HG03280 (cell line): ENCODE results near the gene URM1.

ENCODE experiments used
- ATAC-seq: cut with Tn5 transposase; IDR thresholded peaks from one replicate; pipeline ENCODE4 v1.9.1; 2021; ENCODE audit warnings: mild to moderate bottlenecking, moderate library complexity; ENCODE audit not compliant: unreplicated experiment

The URM1 gene

GRCh38 chr9:128344931-128345605, 26.1 kb upstream of the URM1 start:
- ATAC-seq, result no peak

DNA sequence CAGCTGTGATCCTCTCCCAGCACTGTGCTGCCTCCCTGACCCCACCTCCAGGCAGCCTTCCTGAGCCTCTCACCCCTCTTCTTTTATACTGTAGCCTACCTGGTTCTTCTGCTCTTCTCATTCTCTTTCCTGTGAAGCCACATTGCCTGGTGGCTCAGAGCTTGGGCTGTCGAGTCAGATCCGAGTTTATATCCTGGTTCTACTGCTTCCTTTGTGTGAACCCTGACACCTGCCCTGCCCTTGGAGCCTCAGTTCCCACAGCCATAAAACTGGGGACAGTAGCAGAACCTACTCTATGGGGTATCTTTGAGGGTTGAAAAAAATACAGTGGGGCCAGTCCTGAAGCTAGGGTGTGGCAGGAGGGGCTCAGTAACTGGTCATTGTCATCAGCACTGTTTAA, 22.0 kb upstream of the URM1 start:
- no peak for ATAC-seq

DNA sequence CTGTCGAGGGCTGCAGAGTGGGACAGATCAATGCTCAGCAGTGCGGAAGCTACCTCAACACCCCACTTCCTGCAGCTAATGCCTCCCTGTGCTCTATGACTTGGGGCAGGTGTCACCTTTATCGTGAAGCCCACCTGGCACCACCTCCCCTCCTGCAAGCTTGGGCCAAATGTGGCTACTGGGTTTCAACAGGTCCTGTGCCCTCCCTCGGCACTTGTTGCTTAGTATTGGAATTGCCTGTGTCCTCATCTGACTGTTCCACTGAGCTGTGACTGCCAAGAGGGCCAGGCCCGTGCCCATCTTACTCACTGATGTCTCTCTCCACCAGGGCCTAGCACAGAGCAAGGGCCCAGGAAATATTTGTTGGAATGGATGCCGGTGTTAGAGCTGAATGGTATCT, 21.4 kb upstream of the URM1 start:
- ATAC-seq, result no peak

- no peak for ATAC-seq
These were observed 15.7 kb upstream of the URM1 start for GRCh38 chr9:128355451-128355850.

GRCh38 chr9:128358090-128358489, 13.1 kb upstream of the URM1 start:
- ATAC-seq, result no peak

GRCh38 chr9:128358861-128359260, 12.3 kb upstream of the URM1 start:
- no peak for ATAC-seq

GRCh38 chr9:128360826-128361225, 10.3 kb upstream of the URM1 start:
- no peak for ATAC-seq

DNA sequence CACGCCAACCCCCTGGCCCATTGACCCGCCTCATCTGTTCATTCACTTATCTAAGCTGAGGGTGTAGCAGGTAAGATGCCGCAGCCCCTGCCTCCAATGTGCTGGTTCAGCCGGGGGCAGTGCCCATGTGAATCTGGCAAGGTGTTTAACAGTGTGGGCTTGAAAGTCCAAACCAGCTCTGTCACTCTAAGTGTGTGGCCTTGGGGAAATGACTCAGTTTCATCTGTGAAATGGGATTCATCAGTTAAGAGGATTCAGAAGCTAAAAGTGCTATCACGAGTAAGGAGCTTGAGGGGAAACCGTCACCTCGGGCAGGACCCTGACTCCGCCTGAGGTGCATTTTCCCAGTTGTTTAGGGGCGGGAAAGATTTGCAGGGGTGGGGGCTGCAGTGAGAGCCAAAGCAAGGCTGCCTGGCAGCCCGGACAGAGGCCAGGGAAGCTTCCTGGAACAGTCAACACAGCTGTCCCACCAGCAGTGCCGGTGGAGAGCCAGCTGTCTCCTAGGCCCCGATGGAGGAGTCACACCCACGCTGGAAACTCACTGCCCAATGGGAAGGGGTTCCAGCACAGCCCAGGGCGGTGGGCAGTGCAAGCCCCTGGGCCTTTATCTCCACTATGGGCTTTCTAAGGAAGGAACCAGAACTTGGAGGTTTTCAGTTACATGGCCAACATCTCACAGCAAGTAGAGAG, 9.7 kb upstream of the URM1 start:
- ATAC-seq, result no peak

- ATAC-seq, result peak; percentile 65
These were observed 9.1 kb upstream of the URM1 start for GRCh38 chr9:128361986-128362646.

- ATAC-seq, result no peak
These were observed 8.4 kb upstream of the URM1 start for GRCh38 chr9:128362774-128363173.

DNA sequence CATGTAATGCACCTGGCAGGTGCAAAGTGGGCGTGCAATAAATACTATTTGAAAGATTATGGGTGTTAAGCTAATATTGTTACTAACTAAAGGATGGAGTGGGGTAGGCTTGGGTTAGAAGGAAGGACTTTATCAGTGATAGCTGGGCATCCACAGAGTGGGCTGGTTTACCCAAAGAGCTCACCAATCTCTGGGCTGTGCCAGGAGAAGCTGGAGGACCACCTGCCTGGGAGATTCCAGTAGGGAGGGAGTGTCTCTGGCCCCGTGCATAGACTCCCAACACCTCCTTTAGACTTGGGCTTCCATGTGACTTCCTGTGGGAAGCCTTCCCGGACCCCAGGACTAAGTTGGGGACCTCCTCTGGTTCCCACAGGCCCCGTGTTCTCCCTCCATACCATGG, 5.6 kb upstream of the URM1 start:
- ATAC-seq, result no peak

- ATAC-seq, result no peak
These were observed 2.0 kb upstream of the URM1 start for GRCh38 chr9:128369024-128369706.

- ATAC-seq, result no peak
These were observed 815 bp upstream of the URM1 start for GRCh38 chr9:128370367-128370751.

DNA sequence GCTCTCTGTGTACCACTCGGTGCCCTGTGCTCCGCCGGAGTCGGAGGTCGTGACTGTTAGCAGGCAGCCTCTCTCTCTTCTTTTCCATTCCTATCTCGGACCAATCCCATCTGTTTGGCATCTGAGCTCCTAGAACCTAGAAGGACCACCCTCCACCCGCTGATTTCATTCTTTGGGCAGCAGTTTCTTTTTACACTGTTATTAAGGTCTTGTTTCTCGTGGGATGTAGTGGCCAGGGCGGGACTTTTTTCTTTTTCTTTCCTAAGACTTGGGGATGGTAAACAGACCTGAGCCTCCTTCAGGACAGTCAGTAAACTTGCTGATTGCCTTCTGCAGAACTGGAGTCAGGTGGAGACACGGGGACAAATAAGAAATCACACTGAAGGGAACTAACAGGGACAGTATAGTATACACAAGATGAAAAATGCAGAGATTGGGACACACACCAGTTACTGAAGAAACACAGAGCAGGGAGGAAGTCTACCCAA, 500 bp downstream of the URM1 start:
- ATAC-seq, result no peak

DNA sequence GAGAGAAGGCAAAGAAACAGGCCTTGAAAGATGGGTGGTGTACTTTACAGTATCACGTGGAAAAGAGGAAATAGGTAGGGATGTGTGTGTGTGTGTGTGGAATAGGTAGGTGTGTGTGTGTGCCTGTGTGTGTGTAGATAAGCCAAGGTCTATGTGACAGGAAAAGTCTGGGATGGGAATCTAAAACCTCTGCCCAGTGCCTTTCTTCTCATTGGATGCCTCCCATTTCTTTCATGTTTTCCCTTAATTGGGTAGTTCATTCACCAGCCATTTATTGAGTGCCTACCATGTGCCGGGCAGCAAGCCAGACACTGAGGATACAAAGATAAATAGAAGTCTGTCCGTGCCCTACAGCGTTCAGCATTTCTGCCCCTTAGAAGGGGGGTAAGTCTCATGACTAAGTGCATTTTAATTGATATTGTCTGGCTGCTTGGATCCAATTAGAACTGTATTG, 1.0 kb downstream of the URM1 start:
- ATAC-seq, result no peak

- ATAC-seq, result no peak
These were observed 1.6 kb downstream of the URM1 start for GRCh38 chr9:128372784-128373183.

DNA sequence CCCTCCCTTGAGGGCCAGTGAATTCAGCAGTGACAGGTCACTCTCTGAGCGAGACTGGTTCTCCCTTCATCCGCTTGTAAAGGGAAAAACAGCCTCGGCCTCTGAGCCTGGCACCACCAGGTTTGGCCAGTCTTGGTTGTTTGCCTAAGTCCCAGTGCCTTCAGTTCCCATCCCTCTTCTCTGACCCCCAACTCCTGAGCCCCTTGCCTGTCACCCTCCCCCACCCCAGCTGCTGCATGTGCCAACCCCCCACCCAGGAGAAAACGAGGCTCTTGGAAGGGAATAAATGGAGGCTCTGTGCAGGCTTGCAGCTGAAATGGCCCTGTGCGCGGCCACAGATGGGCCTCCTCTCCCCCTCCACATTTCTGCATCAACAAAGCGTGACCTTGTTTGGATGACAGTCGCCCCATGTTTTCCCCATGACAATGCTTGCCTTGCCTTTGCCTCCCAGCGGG, 3.1 kb downstream of the URM1 start:
- no peak for ATAC-seq

- no peak for ATAC-seq
These were observed 4.7 kb downstream of the URM1 start for GRCh38 chr9:128375865-128376264.

GRCh38 chr9:128382261-128382660, 11.1 kb downstream of the URM1 start:
- ATAC-seq, result no peak

- no peak for ATAC-seq
These were observed 12.0 kb downstream of the URM1 start for GRCh38 chr9:128383007-128383753.

DNA sequence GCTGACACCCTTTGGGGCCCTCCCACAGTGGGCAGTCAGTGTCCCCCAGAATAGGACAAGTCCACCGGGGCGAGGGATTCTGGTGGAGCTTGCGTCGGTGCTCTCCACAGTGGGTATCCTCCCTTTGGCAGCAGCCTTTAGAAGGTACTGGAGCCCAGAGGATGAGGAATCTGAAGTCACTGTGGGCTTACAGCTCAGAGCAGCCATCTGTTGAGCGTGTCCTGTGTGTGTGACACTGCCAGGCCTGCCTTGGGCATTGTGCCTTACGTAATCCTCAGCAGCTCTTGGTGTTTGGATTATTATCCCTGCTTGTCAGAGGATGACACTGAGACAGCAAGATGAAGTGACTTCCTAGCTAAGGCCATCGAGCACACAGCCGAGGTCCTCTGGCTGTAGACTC, 12.6 kb downstream of the URM1 start:
- no peak for ATAC-seq
